GM10847 (cell line): ENCODE results near the gene ZMYM4.

Experiments
- POLR2A ChIP-seq: IDR thresholded peaks from 2 replicates; pipeline ENCODE4 v1.6.1; 2011; ENCODE audit not compliant: insufficient read length; ENCODE audit errors: extremely low read depth

ZMYM4 gene

GRCh38 chr1:35297886-35298285 lies 29.4 kb downstream of the ZMYM4 start:
- no peak for TF ChIP-seq POLR2A

GRCh38 chr1:35298464-35298863 lies 30.0 kb downstream of the ZMYM4 start:
- no peak for TF ChIP-seq POLR2A

- TF ChIP-seq POLR2A, result no peak
Observed at GRCh38 chr1:35300376-35300775, 31.9 kb downstream of the ZMYM4 start.

- no peak for TF ChIP-seq POLR2A
Observed at GRCh38 chr1:35301674-35302392, 33.3 kb downstream of the ZMYM4 start.

GRCh38 chr1:35305383-35305782 lies 36.9 kb downstream of the ZMYM4 start:
- no peak for TF ChIP-seq POLR2A

- TF ChIP-seq POLR2A, result no peak
Observed at GRCh38 chr1:35315649-35316048, 47.1 kb downstream of the ZMYM4 start.

- TF ChIP-seq POLR2A, result no peak
Observed at GRCh38 chr1:35316264-35316663, 47.8 kb downstream of the ZMYM4 start.

GRCh38 chr1:35319988-35320713 lies 51.6 kb downstream of the ZMYM4 start:
- no peak for TF ChIP-seq POLR2A

- no peak for TF ChIP-seq POLR2A
Observed at GRCh38 chr1:35320937-35321336, 52.4 kb downstream of the ZMYM4 start.

GRCh38 chr1:35324486-35324885 lies 56.0 kb downstream of the ZMYM4 start:
- TF ChIP-seq POLR2A, result no peak

- no peak for TF ChIP-seq POLR2A
Observed at GRCh38 chr1:35326246-35326866, 57.8 kb downstream of the ZMYM4 start.

GRCh38 chr1:35334485-35334884 lies 66.0 kb downstream of the ZMYM4 start:
- TF ChIP-seq POLR2A, result no peak

GRCh38 chr1:35340519-35340918 lies 72.0 kb downstream of the ZMYM4 start:
- TF ChIP-seq POLR2A, result no peak

- no peak for TF ChIP-seq POLR2A
Observed at GRCh38 chr1:35345439-35345981, 77.0 kb downstream of the ZMYM4 start.

- TF ChIP-seq POLR2A, result no peak
Observed at GRCh38 chr1:35350872-35351271, 82.4 kb downstream of the ZMYM4 start.

- TF ChIP-seq POLR2A, result no peak
Observed at GRCh38 chr1:35359995-35360394, 91.5 kb downstream of the ZMYM4 start.
